ENCODE data around the gene LRP1.

GRCh38 chr12:57097554-57097835 lies 30.8 kb upstream of the LRP1 start:
- TF ChIP-seq HNF4A (conservative IDR thresholded peaks at IDR 0.05) = no peak
- TF ChIP-seq CTCF (IDR thresholded peaks at IDR 0.05; ENCODE audit: low read depth, low read length, missing input control) = no peak
- TF ChIP-seq SP1 (IDR thresholded peaks at IDR 0.05) = no peak
- TF ChIP-seq ATF3 (IDR thresholded peaks at IDR 0.05) = no peak
- no peak for TF ChIP-seq REST (IDR thresholded peaks at IDR 0.05)
